OCI-LY1 (cell line): Measurements from ENCODE around the gene RNF20.
"Not testable (repeated sequence)": the region's sequence is repeated elsewhere in the genome, so short reads cannot be mapped to it uniquely, and the experiment has no call there.

Experiments
- H2AFZ ChIP-seq: fragments of 200-600 bp; sonication (generic), shearing (Covaris generic); 2 replicates; pipeline ENCODE4 v1.6.0; 2014; ENCODE audit warnings: antibody characterized with exemption, mild to moderate bottlenecking, low read length
- H3F3A ChIP-seq: fragments of 200-600 bp; sonication (generic), shearing (Covaris generic); 2 replicates; pipeline ENCODE4 v1.6.0; 2014; ENCODE audit warnings: mild to moderate bottlenecking, antibody characterized with exemption, low read length, moderate library complexity; ENCODE audit not compliant: insufficient read depth
- H3K27ac ChIP-seq: fragments of 200-600 bp; sonication (generic); 2 replicates; pipeline ENCODE4 v1.5.1; 2014; ENCODE audit warnings: low read length, mixed run types, mild to moderate bottlenecking, low read depth; ENCODE audit not compliant: poor library complexity, severe bottlenecking
- H3K27me3 ChIP-seq: fragments of 200-600 bp; sonication (generic); 2 replicates; pipeline ENCODE4 v1.6.0; 2014; ENCODE audit warnings: antibody characterized with exemption, mild to moderate bottlenecking, low read length, moderate library complexity; ENCODE audit not compliant: insufficient read depth
- H3K36me3 ChIP-seq: fragments of 200-600 bp; sonication (generic); 2 replicates; pipeline ENCODE4 v1.6.1; 2014; ENCODE audit warnings: mild to moderate bottlenecking, antibody characterized with exemption, low read length, moderate library complexity, mixed read lengths; ENCODE audit not compliant: insufficient read depth
- H3K4me1 ChIP-seq: fragments of 200-600 bp; sonication (generic); 2 replicates; pipeline ENCODE4 v1.5.1; 2014; ENCODE audit warnings: mild to moderate bottlenecking, low read length, moderate library complexity; ENCODE audit not compliant: insufficient read depth, severe bottlenecking
- H3K4me2 ChIP-seq: fragments of 200-600 bp; sonication (generic), shearing (Covaris generic); 2 replicates; pipeline ENCODE4 v1.6.1; 2014; ENCODE audit warnings: low read length
- H3K4me3 ChIP-seq: fragments of 200-600 bp; sonication (generic); 2 replicates; pipeline ENCODE4 v1.5.1; 2014; ENCODE audit warnings: low read length, low read depth, mild to moderate bottlenecking, mixed read lengths; ENCODE audit not compliant: poor library complexity, severe bottlenecking
- H3K79me2 ChIP-seq: fragments of 200-600 bp; shearing (Covaris generic); 2 replicates; pipeline ENCODE4 v1.6.1; 2016; ENCODE audit warnings: mixed run types, low read length, mixed read lengths; ENCODE audit not compliant: insufficient read depth
- H3K9ac ChIP-seq: fragments of 200-600 bp; sonication (generic), shearing (Covaris generic); 2 replicates; pipeline ENCODE4 v1.6.1; 2014; ENCODE audit warnings: mild to moderate bottlenecking, low read length, mixed read lengths
- H3K9me2 ChIP-seq: fragments of 200-600 bp; sonication (generic), shearing (Covaris generic); 2 replicates; pipeline ENCODE4 v1.6.1; 2014; ENCODE audit warnings: low read depth, mild to moderate bottlenecking, low read length, mixed read lengths
- H3K9me3 ChIP-seq: fragments of 200-600 bp; shearing (Covaris generic); 2 replicates; pipeline ENCODE4 v1.6.1; 2014; ENCODE audit warnings: low read length, mixed read lengths
- H4K20me1 ChIP-seq: fragments of 200-600 bp; sonication (generic), shearing (Covaris generic); 2 replicates; pipeline ENCODE4 v1.6.0; 2016; ENCODE audit warnings: mild to moderate bottlenecking, low read length; ENCODE audit not compliant: insufficient read depth
- EZH2 ChIP-seq: fragments of 200-600 bp; sonication (generic), shearing (Covaris generic); IDR thresholded peaks from 2 replicates; pipeline ENCODE4 v1.8.0; 2017; ENCODE audit warnings: borderline replicate concordance, mixed run types, mild to moderate bottlenecking, antibody characterized with exemption, low read length, moderate library complexity, mixed read lengths
- TF ChIP-seq, protein P1 (sequence below): fragments of 200-600 bp; sonication (generic), shearing (Covaris generic); IDR thresholded peaks from 2 replicates; pipeline ENCODE4 v1.5.1; 2017; ENCODE audit warnings: mild to moderate bottlenecking, antibody characterized with exemption, low read length, moderate library complexity, mixed read lengths

RNF20 gene

DNA sequence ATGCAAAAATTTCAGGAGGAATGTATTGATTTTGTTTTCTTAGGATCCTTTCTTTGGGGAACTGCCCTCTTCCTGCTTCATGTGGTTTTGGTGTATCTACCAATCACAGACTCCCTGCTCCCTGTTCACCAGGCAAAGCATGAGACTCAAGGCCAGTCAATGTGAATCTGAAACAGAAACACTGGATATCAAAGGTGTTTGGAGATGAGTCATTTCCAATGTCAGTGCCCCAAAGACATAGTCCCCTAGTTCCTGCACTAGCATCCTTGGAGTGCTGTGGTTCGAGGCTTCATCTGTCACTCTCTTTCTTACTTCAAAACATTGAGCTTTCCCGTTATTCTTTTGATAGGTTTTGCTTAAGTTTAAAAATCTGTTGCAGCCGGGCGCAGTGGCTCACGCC is 53.0 kb downstream of the RNF20 start:
- no peaks in the 10 kb centered on the region for H3K27me3 ChIP-seq
- no peak overlapping the region for H3K27ac ChIP-seq
- H3K4me3 ChIP-seq, result no peak overlapping the region
- TF ChIP-seq, protein P1, sequence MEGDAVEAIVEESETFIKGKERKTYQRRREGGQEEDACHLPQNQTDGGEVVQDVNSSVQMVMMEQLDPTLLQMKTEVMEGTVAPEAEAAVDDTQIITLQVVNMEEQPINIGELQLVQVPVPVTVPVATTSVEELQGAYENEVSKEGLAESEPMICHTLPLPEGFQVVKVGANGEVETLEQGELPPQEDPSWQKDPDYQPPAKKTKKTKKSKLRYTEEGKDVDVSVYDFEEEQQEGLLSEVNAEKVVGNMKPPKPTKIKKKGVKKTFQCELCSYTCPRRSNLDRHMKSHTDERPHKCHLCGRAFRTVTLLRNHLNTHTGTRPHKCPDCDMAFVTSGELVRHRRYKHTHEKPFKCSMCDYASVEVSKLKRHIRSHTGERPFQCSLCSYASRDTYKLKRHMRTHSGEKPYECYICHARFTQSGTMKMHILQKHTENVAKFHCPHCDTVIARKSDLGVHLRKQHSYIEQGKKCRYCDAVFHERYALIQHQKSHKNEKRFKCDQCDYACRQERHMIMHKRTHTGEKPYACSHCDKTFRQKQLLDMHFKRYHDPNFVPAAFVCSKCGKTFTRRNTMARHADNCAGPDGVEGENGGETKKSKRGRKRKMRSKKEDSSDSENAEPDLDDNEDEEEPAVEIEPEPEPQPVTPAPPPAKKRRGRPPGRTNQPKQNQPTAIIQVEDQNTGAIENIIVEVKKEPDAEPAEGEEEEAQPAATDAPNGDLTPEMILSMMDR, result no peak
- no peak for TF ChIP-seq EZH2
- no peak overlapping the region for H3K4me2 ChIP-seq
- no peaks in the 10 kb centered on the region for H3K9me3 ChIP-seq
- no peaks in the 10 kb centered on the region for H3F3A ChIP-seq
- H3K4me1 ChIP-seq, result no peaks in the 10 kb centered on the region
- H3K36me3 ChIP-seq, result no peaks in the 10 kb centered on the region
- H3K9ac ChIP-seq, result no peak overlapping the region
- no peaks in the 10 kb centered on the region for H3K79me2 ChIP-seq
- H4K20me1 ChIP-seq, result no peaks in the 10 kb centered on the region
- H3K9me2 ChIP-seq, result no peaks in the 10 kb centered on the region
- H2AFZ ChIP-seq, result no peak overlapping the region

DNA sequence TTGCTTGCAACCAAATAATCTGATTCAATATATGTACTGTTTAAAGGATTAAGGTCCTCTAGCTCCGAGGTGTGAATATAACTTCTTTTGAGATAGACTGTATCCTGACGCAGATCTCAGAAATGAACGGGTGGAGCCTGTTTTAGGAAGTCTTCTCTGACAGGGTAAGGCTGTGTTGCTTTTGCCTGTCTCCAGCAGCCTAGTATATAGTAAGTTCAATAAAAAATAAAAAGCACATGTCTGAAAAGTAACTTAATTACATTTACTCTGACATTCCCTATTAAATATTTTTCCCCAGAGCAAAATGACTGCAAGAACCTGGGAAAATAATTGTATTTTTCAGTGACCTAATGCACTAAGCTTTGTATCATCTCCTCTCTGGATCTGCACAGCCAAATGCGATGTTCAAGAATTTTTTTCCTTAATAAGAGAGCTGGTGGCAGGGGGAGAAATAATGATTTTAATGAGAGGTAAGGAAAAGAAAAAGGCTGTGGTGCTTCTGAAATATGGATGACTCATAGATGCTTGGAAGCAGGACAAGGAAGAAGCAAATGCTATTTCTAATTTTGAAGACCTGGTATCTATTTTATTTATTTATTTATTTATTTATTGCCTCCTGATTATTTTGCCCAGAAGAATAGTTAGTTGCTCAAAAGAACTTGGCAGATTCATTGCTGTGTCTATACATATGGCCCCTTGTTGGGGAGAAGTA is 53.8 kb downstream of the RNF20 start:
- H2AFZ ChIP-seq, result no peak overlapping the region
- H3K4me1 ChIP-seq, result no peaks in the 10 kb centered on the region
- H3K27me3 ChIP-seq, result no peaks in the 10 kb centered on the region
- no peaks in the 10 kb centered on the region for H3K36me3 ChIP-seq
- H3F3A ChIP-seq, result no peaks in the 10 kb centered on the region
- no peaks in the 10 kb centered on the region for H3K79me2 ChIP-seq
- no peak overlapping the region for H3K4me2 ChIP-seq
- no peak overlapping the region for H3K9ac ChIP-seq
- H3K9me3 ChIP-seq, result no peaks in the 10 kb centered on the region
- no peak for TF ChIP-seq EZH2
- TF ChIP-seq, protein P1, result no peak
- no peaks in the 10 kb centered on the region for H3K9me2 ChIP-seq
- H4K20me1 ChIP-seq, result no peaks in the 10 kb centered on the region
- H3K4me3 ChIP-seq, result no peak overlapping the region
- H3K27ac ChIP-seq, result no peak overlapping the region

DNA sequence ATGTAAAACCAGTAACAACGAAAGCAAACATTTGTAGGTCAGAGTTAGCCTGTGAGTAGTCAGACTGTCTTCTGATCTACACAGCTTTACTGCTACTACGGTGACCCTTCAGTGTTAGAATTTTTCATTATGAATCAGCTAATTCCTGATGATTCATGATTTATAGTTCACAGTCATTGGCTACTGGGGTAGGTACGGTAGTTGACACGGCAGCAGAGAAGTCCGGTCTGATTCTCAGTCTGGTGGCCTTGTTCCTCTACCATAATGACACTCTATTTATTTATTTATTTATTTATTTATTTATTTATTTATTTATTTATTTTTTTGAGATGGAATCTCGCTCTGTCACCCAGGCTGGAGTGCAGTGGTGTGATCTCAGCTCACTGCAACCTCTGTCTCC is 56.4 kb downstream of the RNF20 start:
- H3K27ac ChIP-seq, H3F3A ChIP-seq, H3K27me3 ChIP-seq, H3K4me1 ChIP-seq, H4K20me1 ChIP-seq, H3K79me2 ChIP-seq, H3K9ac ChIP-seq, H3K9me2 ChIP-seq, H3K9me3 ChIP-seq, H3K4me2 ChIP-seq, H3K4me3 ChIP-seq, H2AFZ ChIP-seq, H3K36me3 ChIP-seq: not testable (repeated sequence)

DNA sequence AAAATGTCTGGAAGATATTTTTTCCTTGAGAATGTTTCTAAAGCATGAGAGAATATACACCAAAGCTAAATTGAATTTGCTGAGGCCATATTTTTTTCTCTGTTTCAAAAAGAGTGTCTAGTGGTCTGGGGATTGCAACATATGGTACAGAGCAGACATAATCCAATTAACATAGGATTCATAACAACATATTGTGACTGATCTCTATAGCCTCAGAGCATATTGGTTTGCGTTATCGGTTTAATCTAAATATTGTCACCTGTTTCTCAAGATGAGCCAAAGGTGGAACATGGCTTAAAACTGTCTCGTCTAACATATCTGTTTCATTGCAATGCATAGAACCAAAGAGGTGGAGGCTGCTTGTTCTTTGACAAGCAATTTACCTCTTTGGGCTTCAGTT is 57.2 kb downstream of the RNF20 start:
- Histone ChIP-seq H3F3A (no peaks in the 10 kb centered on the region), H3K79me2 (no peaks in the 10 kb centered on the region), H4K20me1 (no peaks in the 10 kb centered on the region), H3K9me2 (no peaks in the 10 kb centered on the region), H3K27me3 (no peaks in the 10 kb centered on the region), H3K27ac (no peak overlapping the region), H2AFZ (no peak overlapping the region), H3K9me3 (no peaks in the 10 kb centered on the region), H3K4me3 (no peak overlapping the region), H3K9ac (no peak overlapping the region), H3K4me2 (no peak overlapping the region), H3K4me1 (no peaks in the 10 kb centered on the region), H3K36me3 (no peaks in the 10 kb centered on the region)
- no peak for TF ChIP-seq EZH2
- TF ChIP-seq, protein P1, result no peak
